ENCODE data around the gene TNS3.

- TF ChIP-seq POLR2A (IDR thresholded peaks at IDR 0.05; ENCODE audit: low read length) = no peak
- TF ChIP-seq GATA1 (IDR thresholded peaks at IDR 0.05; ENCODE audit: low read depth, low read length) = no peak
These were observed 60.7 kb downstream of the TNS3 start for GRCh38 chr7:47521011-47521795.
